CD4-positive, alpha-beta T cell treated with Interleukin-2 at 100 ng/mL for 4 hours (primary cell): ENCODE measurements around the gene TBX21.

Experiments
- DNase-seq: peaks from one replicate; pipeline ENCODE4 v3.0.0-alpha.2; 2020; ENCODE audit warnings: low spot score

TBX21 gene

GRCh38 chr17:47733047-47733673 lies at the start of gene TBX21:
Gene TBX21, plus strand, starts transcription at chr17:47733236. Its CDS starts 219 bp downstream, at chr17:47733455.
- DNase-seq = peak; percentile 94

GRCh38 chr17:47684025-47684424 lies 49.0 kb upstream of the TBX21 start:
- DNase-seq = no peak

GRCh38 chr17:47684535-47685193 lies 48.4 kb upstream of the TBX21 start:
- no peak for DNase-seq

GRCh38 chr17:47685556-47686275 lies 47.3 kb upstream of the TBX21 start:
- no peak for DNase-seq

GRCh38 chr17:47686276-47686635 lies 46.8 kb upstream of the TBX21 start:
- DNase-seq = no peak

- DNase-seq = no peak
Observed at GRCh38 chr17:47686664-47687327, 46.2 kb upstream of the TBX21 start.

- no peak for DNase-seq
Observed at GRCh38 chr17:47687328-47687690, 45.7 kb upstream of the TBX21 start.

GRCh38 chr17:47687748-47688147 lies 45.3 kb upstream of the TBX21 start:
- no peak for DNase-seq

GRCh38 chr17:47690121-47690520 lies 42.9 kb upstream of the TBX21 start:
- DNase-seq = no peak

GRCh38 chr17:47692137-47692894 lies 40.7 kb upstream of the TBX21 start:
- no peak for DNase-seq

GRCh38 chr17:47692895-47693730 lies 39.9 kb upstream of the TBX21 start:
- no peak for DNase-seq

- peak; percentile 53 for DNase-seq
Observed at GRCh38 chr17:47693731-47694580, 39.1 kb upstream of the TBX21 start, which contains the start of gene TBKBP1. Gene TBKBP1, plus strand, starts transcription at chr17:47694161. Its CDS starts 1,952 bp downstream, at chr17:47696113.

GRCh38 chr17:47694581-47695428 lies 38.2 kb upstream of the TBX21 start:
- DNase-seq = peak; percentile 52

GRCh38 chr17:47695429-47696376 lies 37.3 kb upstream of the TBX21 start:
- DNase-seq = no peak

- no peak for DNase-seq
Observed at GRCh38 chr17:47696717-47697642, 36.1 kb upstream of the TBX21 start.

GRCh38 chr17:47697906-47698711 lies 34.9 kb upstream of the TBX21 start:
- no peak for DNase-seq
